Esophagus squamous epithelium (tissue), 4 donors: ENCODE data around the gene MYT1.

Source experiments
- POLR2A ChIP-seq, 4 donors: fragments of 450-650 bp; IDR thresholded peaks; one replicate each; pipeline ENCODE4 v1.6.1; 2017; ENCODE audit warnings: antibody characterized with exemption in 4 of 4, mild to moderate bottlenecking in 4 of 4, moderate library complexity in 3 of 4
- TF ChIP-seq, protein P1 (sequence below), 6 experiments: fragments of 450-650 bp in 4 of 6; fragments of 200-600 bp in 2 of 6; sonication (generic) in 2 of 6; IDR thresholded peaks; one replicate each; pipeline ENCODE4 v1.5.1; 2016 to 2019; ENCODE audit warnings: antibody characterized with exemption in 6 of 6, mild to moderate bottlenecking in 4 of 6, moderate library complexity in 4 of 6

DNA sequence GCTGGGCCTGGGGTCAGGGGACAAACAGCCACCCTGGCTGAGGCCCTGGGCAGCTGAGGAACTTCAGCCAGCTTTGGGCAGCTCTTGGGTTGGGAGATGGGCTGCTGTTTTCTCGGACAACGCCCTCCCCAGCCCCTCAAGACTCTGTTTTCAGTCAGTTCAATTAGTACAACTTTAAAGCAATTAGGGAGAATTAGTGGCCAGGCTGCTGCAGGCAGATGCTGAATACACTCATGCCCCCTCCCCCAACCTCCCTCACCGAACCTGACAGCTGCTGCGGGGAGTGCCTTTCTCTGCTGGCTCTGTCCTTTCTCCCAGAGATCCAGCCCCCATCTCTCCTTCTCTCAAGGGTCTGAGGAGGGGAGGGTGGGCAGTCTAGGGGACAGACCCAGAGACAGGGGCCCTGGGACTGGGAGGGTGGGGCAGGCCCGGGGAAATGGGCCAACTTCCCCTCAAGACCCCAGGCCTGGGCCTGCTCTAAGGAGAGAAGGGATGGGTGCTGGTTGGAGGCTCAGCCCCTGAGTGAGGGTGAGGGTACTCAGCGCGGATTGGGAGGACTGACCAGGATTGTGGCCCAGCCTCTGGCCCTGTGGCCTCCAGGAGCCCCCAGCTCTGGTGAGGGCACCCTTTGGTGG, 17.8 kb upstream of the MYT1 start:
- TF ChIP-seq, protein P1, sequence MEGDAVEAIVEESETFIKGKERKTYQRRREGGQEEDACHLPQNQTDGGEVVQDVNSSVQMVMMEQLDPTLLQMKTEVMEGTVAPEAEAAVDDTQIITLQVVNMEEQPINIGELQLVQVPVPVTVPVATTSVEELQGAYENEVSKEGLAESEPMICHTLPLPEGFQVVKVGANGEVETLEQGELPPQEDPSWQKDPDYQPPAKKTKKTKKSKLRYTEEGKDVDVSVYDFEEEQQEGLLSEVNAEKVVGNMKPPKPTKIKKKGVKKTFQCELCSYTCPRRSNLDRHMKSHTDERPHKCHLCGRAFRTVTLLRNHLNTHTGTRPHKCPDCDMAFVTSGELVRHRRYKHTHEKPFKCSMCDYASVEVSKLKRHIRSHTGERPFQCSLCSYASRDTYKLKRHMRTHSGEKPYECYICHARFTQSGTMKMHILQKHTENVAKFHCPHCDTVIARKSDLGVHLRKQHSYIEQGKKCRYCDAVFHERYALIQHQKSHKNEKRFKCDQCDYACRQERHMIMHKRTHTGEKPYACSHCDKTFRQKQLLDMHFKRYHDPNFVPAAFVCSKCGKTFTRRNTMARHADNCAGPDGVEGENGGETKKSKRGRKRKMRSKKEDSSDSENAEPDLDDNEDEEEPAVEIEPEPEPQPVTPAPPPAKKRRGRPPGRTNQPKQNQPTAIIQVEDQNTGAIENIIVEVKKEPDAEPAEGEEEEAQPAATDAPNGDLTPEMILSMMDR (IDR thresholded peaks at IDR 0.05): no peak
- no peak for TF ChIP-seq POLR2A (IDR thresholded peaks at IDR 0.05)
